ENCODE results near the gene CCT5.
"Not testable (repeated sequence)": the region's sequence is repeated elsewhere in the genome, so short reads cannot be mapped to it uniquely, and the experiment has no call there.

Gene CCT5

GRCh38 chr5:10243660-10244240 lies 6.3 kb upstream of the CCT5 start:
- H2AFZ ChIP-seq, result no peak overlapping the region
- no peaks in the 10 kb centered on the region for H3K27me3 ChIP-seq (ENCODE audit: control insufficient read depth, insufficient read depth, low read length)
- peaks cover 15% of the 10 kb centered on the region for H3K4me1 ChIP-seq
- peak overlapping the region; percentile 32 for H3K4me3 ChIP-seq (ENCODE audit: low read depth, low read length)
- H3K27ac ChIP-seq, result peak overlapping the region; percentile 58
- H3K9me3 ChIP-seq (ENCODE audit: control insufficient read depth, low read length), result no peaks in the 10 kb centered on the region
- H3K79me2 ChIP-seq, result peaks cover 15% of the 10 kb centered on the region
- no peak overlapping the region for H3K9ac ChIP-seq
- no peak for TF ChIP-seq CTCF (IDR thresholded peaks at IDR 0.05)
- H3K36me3 ChIP-seq (ENCODE audit: control insufficient read depth, insufficient read depth, low read length), result no peaks in the 10 kb centered on the region
- peak overlapping the region; percentile 58 for H3K4me2 ChIP-seq (ENCODE audit: low read length)

DNA sequence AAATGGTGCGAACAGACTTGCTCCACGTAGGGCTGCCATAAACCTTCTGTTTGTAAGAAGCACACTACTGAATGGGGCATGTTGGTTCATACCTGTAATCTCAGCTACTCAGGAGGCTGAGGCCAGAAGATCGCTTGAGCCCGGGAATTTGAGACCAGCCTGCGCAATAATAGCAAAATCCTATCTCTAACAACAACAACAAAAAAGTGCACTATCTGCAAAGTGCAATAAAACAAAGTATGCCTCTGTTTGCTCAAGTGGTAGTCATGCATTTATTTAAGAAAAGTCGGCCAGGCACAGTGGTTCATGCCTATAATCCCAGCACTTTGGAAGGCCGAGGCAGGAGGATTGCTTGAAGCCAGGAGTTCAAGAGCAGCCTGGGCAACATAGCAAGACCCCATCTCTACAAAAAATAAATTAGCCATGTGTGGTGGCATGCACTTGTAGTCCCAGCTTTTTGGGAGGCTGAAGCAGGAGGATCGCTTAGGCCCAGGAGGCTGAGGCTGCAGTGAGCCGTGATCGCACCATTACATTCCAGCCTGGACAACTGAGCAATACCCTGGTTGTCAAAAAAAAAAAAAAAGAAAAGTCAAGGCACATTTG lies 5.6 kb upstream of the CCT5 start:
- Histone ChIP-seq H3K27me3 (ENCODE audit: control insufficient read depth, insufficient read depth, low read length) (no peaks in the 10 kb centered on the region), H3K4me3 (ENCODE audit: low read depth, low read length) (no peak overlapping the region), H3K4me1 (peaks cover 15% of the 10 kb centered on the region), H3K9ac (no peak overlapping the region), H3K36me3 (ENCODE audit: control insufficient read depth, insufficient read depth, low read length) (no peaks in the 10 kb centered on the region), H3K4me2 (ENCODE audit: low read length) (no peak overlapping the region), H2AFZ (no peak overlapping the region), H3K27ac (peak overlapping the region; percentile 58), H3K9me3 (ENCODE audit: control insufficient read depth, low read length) (no peaks in the 10 kb centered on the region), H3K79me2 (peaks cover 17% of the 10 kb centered on the region)
- TF ChIP-seq CTCF (IDR thresholded peaks at IDR 0.05), result no peak

- Histone ChIP-seq H3K27ac (no peak overlapping the region), H2AFZ (no peak overlapping the region), H3K36me3 (ENCODE audit: control insufficient read depth, insufficient read depth, low read length) (no peaks in the 10 kb centered on the region), H3K79me2 (peaks cover 33% of the 10 kb centered on the region), H3K9ac (no peak overlapping the region), H3K27me3 (ENCODE audit: control insufficient read depth, insufficient read depth, low read length) (no peaks in the 10 kb centered on the region), H3K4me1 (peaks cover 23% of the 10 kb centered on the region), H3K4me3 (ENCODE audit: low read depth, low read length) (no peak overlapping the region), H3K4me2 (ENCODE audit: low read length) (peak overlapping the region; percentile 22), H3K9me3 (ENCODE audit: control insufficient read depth, low read length) (no peaks in the 10 kb centered on the region)
- no peak for TF ChIP-seq CTCF (IDR thresholded peaks at IDR 0.05)
Observed at GRCh38 chr5:10246761-10247160, 3.3 kb upstream of the CCT5 start.

DNA sequence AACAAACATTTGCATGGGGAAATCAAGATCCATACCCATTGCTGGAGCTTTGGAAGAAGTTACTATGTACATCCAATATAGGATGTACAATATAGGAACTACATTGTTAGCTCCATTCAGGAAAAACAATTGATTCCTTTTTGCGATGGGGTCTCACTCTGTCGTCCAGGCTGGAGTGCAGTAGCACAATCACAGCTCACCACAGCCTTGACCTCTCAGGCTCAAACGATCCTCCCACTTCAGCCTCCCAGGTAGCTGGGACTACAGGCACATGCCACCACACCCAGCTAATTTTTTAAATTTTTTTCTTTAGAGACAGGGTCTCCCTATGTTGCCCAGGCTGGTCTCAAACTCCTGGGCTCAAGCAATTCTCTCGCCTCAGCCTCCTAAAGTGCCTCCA lies 2.9 kb upstream of the CCT5 start:
- H3K27me3 ChIP-seq (ENCODE audit: control insufficient read depth, insufficient read depth, low read length); H3K27ac ChIP-seq; H3K9ac ChIP-seq; H3K4me3 ChIP-seq (ENCODE audit: low read depth, low read length); H2AFZ ChIP-seq; H3K36me3 ChIP-seq (ENCODE audit: control insufficient read depth, insufficient read depth, low read length); H3K4me2 ChIP-seq (ENCODE audit: low read length); H3K9me3 ChIP-seq (ENCODE audit: control insufficient read depth, low read length): not testable (repeated sequence)
- peaks cover 24% of the 10 kb centered on the region for H3K4me1 ChIP-seq
- peaks cover 38% of the 10 kb centered on the region for H3K79me2 ChIP-seq

DNA sequence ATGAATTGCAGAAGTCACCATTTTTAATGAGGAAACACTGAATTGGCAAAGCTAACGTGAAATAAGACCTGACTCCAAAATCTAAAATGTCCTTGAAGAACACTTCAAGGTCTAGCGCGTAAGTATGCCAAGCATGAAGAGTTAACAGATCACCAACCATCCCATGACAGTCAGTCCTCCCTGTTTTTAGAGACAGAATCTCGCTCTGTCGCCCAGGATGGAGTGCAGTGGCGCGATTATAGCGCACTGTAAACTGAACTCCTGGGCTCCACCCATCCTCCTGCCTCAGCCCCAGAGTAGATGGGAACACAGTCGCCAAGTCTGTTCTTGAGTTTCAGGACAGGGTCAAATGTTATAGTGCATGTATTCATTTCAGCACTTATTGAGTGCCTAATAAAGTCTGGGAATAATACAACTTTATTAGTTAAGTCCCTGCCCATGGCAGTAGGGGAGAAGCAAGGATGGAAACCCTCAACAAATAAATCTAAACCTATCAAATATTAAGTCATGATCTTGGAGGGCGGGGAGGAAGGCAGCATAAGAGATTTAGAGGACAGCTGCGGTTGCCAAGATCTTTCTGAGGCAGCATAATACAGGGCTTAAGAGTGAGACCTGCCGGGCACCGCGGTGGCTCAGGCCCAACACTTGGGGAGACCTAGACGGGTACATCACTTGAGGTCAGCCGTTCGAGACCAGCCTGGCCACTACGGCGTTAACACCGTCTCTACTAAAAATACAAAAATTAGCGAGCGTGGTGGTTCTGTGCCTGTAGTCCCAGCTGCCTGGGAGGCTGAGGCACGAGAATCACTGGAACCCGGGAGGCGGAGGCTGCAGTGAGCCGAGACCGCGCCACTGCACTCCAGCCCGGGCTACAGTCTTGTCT lies 1.5 kb upstream of the CCT5 start:
- H3K79me2 ChIP-seq, result peaks cover 38% of the 10 kb centered on the region
- no peaks in the 10 kb centered on the region for H3K27me3 ChIP-seq (ENCODE audit: control insufficient read depth, insufficient read depth, low read length)
- TF ChIP-seq CTCF (IDR thresholded peaks at IDR 0.05), result no peak
- peak overlapping the region; percentile 95 for H2AFZ ChIP-seq
- peak overlapping the region; percentile 89 for H3K4me2 ChIP-seq (ENCODE audit: low read length)
- H3K9ac ChIP-seq, result peak overlapping the region; percentile 39
- H3K36me3 ChIP-seq (ENCODE audit: control insufficient read depth, insufficient read depth, low read length), result no peaks in the 10 kb centered on the region
- peaks cover 22% of the 10 kb centered on the region for H3K4me1 ChIP-seq
- peak overlapping the region; percentile 96 for H3K27ac ChIP-seq
- H3K4me3 ChIP-seq (ENCODE audit: low read depth, low read length), result peak overlapping the region; percentile 95
- no peaks in the 10 kb centered on the region for H3K9me3 ChIP-seq (ENCODE audit: control insufficient read depth, low read length)
